ENCODE data around the gene KRTAP10-7.

DNA sequence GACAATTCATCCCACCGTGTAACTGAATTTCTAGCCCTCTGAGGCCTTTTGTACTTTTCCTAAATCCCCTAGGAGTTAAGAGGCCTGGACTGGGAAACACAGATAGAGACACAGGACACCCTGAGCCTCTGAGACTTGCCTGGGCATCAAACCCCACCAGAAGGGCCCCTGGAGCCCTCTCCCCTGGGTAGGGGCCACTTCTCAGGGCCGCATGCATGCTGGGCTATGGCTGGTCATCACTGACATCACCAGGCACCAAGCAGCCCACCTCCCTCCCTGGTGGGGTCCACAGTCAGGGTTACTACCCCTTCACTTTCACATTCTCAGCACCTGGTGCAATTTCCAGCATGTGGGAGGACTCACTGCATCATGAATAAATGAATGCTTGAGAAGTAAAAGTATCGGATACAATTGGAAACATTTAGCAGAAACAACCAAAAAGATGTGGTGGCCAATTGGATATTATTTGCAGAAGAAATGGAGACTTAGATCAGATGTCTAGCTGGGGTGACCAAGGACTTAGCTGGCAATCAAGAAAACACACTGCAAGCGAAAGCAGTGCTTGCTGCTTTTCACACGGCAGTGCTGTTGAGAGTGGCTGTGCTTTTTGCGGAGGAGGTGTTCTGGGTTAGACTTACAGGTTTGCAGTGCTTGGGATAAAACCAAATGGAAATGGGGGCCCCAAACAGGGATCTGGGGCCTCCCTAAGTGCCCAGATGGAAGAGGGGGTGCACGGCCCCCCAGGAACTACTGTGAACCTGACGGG is 950 bp upstream of the KRTAP10-7 start:
- TF ChIP-seq POLR2AphosphoS5 (IDR thresholded peaks at IDR 0.05) (no peak), POLR2A (IDR thresholded peaks at IDR 0.05) (no peak)
- TF ChIP-seq, protein P1, sequence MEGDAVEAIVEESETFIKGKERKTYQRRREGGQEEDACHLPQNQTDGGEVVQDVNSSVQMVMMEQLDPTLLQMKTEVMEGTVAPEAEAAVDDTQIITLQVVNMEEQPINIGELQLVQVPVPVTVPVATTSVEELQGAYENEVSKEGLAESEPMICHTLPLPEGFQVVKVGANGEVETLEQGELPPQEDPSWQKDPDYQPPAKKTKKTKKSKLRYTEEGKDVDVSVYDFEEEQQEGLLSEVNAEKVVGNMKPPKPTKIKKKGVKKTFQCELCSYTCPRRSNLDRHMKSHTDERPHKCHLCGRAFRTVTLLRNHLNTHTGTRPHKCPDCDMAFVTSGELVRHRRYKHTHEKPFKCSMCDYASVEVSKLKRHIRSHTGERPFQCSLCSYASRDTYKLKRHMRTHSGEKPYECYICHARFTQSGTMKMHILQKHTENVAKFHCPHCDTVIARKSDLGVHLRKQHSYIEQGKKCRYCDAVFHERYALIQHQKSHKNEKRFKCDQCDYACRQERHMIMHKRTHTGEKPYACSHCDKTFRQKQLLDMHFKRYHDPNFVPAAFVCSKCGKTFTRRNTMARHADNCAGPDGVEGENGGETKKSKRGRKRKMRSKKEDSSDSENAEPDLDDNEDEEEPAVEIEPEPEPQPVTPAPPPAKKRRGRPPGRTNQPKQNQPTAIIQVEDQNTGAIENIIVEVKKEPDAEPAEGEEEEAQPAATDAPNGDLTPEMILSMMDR (IDR thresholded peaks at IDR 0.05) = no peak

Measured in breast epithelium (tissue), 3 donors.